Stimulated activated CD4-positive, alpha-beta T cell treated with anti-CD3 and anti-CD28 coated beads, Interleukin-4, amount 100 ng/mL, for 48 hours (primary cell): ENCODE data around the gene REM2.
"Not testable (repeated sequence)": the region's sequence is repeated elsewhere in the genome, so short reads cannot be mapped to it uniquely, and the experiment has no call there.

Experiments used
- DNase-seq, 2 donors: peaks; one replicate each; pipeline ENCODE4 v3.0.0-alpha.2; 2020; ENCODE audit warnings: low read depth in 2 of 2

The REM2 gene

GRCh38 chr14:22896356-22896755, 13.3 kb downstream of the REM2 start:
- DNase-seq, result no peak

- no peak for DNase-seq
These were observed 13.7 kb downstream of the REM2 start for GRCh38 chr14:22896760-22897159.

- DNase-seq, result no peak
These were observed 14.3 kb downstream of the REM2 start for GRCh38 chr14:22897357-22897756.

GRCh38 chr14:22898302-22899090, 15.5 kb downstream of the REM2 start:
- DNase-seq, result no peak

- no peak for DNase-seq
These were observed 17.2 kb downstream of the REM2 start for GRCh38 chr14:22900081-22900799.

- DNase-seq, result no peak
These were observed 18.8 kb downstream of the REM2 start for GRCh38 chr14:22901799-22902198.

- DNase-seq, result no peak
These were observed 20.7 kb downstream of the REM2 start for GRCh38 chr14:22903742-22904087.

- no peak for DNase-seq
These were observed 22.6 kb downstream of the REM2 start for GRCh38 chr14:22905627-22906026.

- no peak for DNase-seq
These were observed 23.1 kb downstream of the REM2 start for GRCh38 chr14:22906073-22906472.

- no peak for DNase-seq
These were observed 24.4 kb downstream of the REM2 start for GRCh38 chr14:22907429-22907828.

DNA sequence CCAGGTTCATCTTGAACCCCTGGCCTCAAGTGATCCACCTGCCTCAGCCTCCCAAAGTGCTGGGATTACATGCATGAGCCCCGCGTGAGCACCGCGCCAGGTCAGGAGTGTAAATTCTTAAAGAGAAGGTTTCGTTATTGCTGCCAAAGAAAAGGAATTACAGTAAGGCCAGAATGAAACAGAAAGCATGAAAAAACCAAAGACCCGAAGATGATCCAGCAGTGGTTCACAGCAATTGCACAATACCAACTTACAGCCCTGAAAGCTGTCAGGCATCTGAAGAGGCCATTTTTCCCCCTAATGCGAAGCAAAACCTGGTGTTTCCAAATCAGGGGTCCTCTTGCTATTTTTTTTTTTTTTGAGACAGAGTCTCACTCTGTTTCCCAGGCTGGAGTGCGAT, 25.6 kb downstream of the REM2 start:
- DNase-seq, result no peak

DNA sequence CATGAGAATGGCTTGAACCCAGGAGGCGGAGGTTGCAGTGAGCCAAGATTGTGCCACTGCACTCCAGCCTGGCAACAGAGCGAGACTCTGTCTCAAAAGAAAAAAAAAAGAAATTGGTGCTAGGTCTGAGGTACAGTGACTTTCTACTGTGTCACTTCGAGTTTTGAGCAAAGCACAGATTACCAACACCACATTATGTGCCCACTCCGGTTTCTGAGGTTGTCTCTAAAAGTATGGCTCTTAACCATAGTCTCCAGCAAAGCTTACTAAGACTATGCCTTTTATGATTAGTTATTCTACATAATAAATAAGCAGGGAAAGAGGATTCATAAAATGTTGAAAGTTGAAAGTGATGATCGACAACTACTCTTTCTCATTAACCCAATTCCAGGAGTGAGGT, 27.9 kb downstream of the REM2 start:
- DNase-seq, result no peak

- DNase-seq, result not testable (repeated sequence)
These were observed 31.8 kb downstream of the REM2 start for GRCh38 chr14:22914836-22915235.

DNA sequence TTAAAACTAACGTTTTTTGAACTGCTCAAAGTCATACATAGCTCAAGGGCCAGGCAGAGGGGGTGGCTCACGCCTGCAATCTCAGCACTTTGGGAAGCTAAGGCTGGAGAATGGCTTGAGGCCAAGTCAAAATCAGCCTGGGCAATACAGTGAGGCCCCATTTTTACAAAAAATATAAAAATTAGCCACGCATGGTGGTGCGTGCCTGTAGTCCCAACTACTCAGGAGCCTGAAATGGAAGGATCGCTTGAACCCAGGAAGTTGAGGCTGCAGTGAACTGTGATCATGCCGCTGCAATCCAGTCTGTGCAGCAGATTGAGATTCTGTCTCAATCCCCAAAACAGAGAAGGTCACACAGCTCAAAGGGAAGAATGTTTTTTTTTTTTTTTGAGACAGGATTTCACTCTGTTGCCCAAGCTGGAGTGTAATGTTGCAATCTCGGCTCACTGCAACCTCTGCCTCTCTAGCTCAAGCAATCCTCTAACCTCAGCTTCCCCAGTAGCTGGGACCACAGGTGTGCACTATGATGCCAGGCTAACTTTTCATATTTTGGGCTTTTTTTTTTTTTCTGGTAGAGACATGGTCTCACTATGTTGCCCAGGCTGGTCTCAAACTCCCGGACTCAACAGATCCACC, 33.0 kb downstream of the REM2 start:
- no peak for DNase-seq

- DNase-seq, result peak; percentile 99
These were observed 36.0 kb downstream of the REM2 start, which contains the start of gene RBM23 for GRCh38 chr14:22918804-22919600. RBM23 (minus strand) TSS chr14:22919149.

DNA sequence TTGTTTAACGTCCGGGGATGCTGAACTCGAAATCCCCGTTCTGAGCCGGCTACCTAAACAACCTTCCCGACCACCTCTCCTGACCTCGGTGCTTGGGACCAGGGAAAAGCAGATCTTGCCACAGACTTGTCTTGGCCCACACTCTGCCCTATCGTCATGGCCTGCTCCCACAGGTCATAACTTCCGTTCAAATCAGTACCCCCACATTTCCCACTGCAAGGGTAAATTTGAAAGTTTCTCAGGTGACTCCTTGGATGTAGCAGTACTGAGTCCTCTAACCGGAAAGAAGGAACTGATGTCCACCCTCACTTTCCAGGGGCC, 36.5 kb downstream of the REM2 start:
- no peak for DNase-seq

GRCh38 chr14:22920697-22921096, 37.7 kb downstream of the REM2 start:
- DNase-seq, result no peak

- no peak for DNase-seq
These were observed 39.3 kb downstream of the REM2 start for GRCh38 chr14:22922294-22922693.

DNA sequence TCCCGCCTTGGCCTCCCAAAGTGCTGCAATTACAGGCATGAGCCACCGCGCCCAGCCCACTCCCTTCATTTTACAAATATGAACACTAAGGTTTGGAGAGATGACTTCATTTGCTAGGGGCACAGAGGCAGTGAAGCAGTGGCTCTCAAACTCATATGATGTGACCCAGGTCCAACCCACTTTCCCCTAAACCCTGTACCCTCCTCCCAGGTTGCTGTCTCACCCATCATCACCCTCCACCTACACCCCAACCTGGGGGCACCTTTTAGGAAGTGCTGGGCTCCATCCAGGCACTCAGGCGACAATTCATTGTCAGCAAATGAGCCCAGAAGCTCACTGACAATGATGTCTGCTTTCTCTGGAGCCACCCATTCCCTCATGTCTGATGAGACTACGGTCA, 40.7 kb downstream of the REM2 start:
- DNase-seq, result no peak

DNA sequence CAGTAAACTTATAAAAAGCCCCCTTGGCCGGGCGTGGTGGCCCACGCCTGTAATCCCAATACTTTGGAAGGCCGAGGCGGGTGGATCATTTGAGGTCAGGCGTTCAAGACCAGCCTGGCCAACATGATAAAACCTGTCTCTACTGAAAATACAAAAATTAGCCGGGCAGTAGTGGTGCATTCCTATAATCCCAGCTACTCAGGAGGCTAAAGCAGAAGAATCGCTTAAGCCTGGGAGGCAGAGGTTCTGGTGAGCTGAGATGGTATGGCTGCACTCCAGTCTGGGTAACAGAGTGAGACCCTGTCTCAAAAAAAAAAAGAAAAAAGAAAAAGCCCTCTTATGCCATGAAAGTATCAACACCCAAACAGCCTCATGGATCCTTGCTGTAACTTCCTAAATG, 42.5 kb downstream of the REM2 start:
- DNase-seq, result no peak

DNA sequence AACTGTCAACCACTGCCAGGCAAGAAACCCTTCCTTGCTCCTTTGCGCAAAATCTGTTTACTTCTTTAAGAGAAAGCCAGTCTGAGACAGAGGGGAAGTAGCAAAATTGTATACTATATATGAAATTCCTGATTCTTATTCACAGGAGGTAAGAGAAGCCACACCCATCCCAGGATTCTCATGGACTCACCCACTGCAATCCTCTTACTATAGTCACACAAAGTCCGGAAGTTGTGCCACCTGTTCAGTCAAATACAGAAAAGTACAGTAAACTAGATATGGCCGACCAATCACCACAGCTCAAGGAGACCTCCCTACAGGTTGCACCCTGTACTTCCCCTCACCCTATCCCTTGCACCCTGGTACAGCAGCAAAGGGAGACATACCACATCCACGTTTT, 43.3 kb downstream of the REM2 start:
- no peak for DNase-seq
